Ovary (tissue), 3 donors: ENCODE data around the gene MYH11.

Experiments used
- EP300 ChIP-seq: sonication (generic); formaldehyde crosslinking; IDR thresholded peaks from one replicate; pipeline ENCODE4 v1.6.1; 2017; ENCODE audit warnings: antibody characterized with exemption
- POLR2A ChIP-seq: fragments of 450-650 bp; IDR thresholded peaks from one replicate; pipeline ENCODE4 v1.6.1; 2017; ENCODE audit warnings: antibody characterized with exemption, mild to moderate bottlenecking, moderate library complexity
- TF ChIP-seq, protein P1 (sequence below), 3 donors: fragments of 450-650 bp in 2 of 3; fragments of 200-600 bp in 1 of 3; IDR thresholded peaks; one replicate each; pipeline versions ENCODE4 v1.5.1 to v1.8.0; 2016 to 2022; ENCODE audit warnings: antibody characterized with exemption in 3 of 3, mild to moderate bottlenecking in 1 of 3
- donor health status: DM: no; HTN: no; CAD: no.

DNA sequence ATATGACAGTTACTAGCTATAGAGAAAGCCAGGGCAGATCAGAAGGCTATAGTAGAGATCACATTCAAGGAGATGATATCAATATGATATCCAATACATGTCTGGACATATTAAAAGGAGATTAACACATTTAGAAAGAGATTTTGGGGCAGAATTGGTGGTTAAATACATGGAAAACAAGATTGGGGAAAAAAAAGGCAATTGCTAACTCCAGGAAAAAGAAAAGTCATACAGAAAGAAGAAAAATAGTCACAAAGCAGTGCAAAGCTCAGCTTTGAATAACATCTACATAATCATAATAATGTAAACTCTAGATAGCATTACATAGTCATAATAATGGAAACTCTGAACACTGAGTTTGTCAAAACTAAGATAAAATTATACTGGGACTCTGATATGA is 40.6 kb downstream of the MYH11 start:
- TF ChIP-seq, protein P1, sequence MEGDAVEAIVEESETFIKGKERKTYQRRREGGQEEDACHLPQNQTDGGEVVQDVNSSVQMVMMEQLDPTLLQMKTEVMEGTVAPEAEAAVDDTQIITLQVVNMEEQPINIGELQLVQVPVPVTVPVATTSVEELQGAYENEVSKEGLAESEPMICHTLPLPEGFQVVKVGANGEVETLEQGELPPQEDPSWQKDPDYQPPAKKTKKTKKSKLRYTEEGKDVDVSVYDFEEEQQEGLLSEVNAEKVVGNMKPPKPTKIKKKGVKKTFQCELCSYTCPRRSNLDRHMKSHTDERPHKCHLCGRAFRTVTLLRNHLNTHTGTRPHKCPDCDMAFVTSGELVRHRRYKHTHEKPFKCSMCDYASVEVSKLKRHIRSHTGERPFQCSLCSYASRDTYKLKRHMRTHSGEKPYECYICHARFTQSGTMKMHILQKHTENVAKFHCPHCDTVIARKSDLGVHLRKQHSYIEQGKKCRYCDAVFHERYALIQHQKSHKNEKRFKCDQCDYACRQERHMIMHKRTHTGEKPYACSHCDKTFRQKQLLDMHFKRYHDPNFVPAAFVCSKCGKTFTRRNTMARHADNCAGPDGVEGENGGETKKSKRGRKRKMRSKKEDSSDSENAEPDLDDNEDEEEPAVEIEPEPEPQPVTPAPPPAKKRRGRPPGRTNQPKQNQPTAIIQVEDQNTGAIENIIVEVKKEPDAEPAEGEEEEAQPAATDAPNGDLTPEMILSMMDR (IDR thresholded peaks at IDR 0.05), result no peak
- TF ChIP-seq POLR2A (no peak), EP300 (no peak)
